ENCODE measurements around the gene AHSP. TPM values are rescaled to one million over a fixed set of nuclear protein-coding genes. Genes with fewer than 3 reads are reported as not detected.

Gene AHSP
- total and polyA plus RNA-seq, 2 of the 4 experiments (the other 2 are of a cell fraction): not detected

DNA sequence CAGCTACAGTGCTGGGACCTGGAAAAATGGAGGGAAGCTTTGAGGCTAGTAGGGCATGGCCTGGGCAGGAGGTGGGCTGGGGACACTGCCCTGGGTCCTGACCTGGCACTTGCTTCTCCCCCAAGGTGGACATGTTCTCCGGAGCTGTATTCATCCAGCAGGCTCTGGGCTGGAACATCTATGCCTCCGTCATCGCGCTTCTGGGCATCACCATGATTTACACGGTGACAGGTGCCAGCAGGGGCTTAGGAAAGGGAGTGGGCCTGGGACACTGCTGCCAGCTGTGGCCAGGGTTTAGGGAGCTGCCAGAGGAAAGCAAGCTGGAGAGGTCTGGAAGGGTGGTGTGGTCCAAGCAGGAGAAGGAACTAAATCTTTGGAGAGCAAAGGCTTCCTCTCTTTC is 41.7 kb upstream of the AHSP start:
- WGBS, 2 experiments (ENCODE audit: extremely low coverage in 2 of 2, insufficient read length in 1 of 2): no CpG with 5 or more reads among the region's 5 CpGs
- H2BK120ac ChIP-seq (ENCODE audit: low read depth, low read length): no peak overlapping the region
- H4K20me1 ChIP-seq (ENCODE audit: insufficient read depth, low read length): peaks cover 3% of the 10 kb centered on the region; the same call in 1 of the 2 replicates
- H3K9ac ChIP-seq (ENCODE audit: low read depth, low read length): no peak overlapping the region
- intact Hi-C loops (cut with micrococcal nuclease) (no loop called here), dilution Hi-C loops (cut with HindIII; ENCODE audit: low sequenced_read_pairs, unreplicated experiment) (no loop called here), in situ Hi-C loops (cut with MboI; ENCODE audit: low sequenced_read_pairs) (no loop called here)
- DNase-seq: no peak
- H3K18ac ChIP-seq (ENCODE audit: low read depth, low read length): no peak overlapping the region
- no peaks in the 10 kb centered on the region for H3K9me3 ChIP-seq (ENCODE audit: control insufficient read depth, insufficient read depth, low read length)
- H3K14ac ChIP-seq (replicated peaks; ENCODE audit: low read depth, low read length): no peak overlapping the region
- no peak overlapping the region for H2BK20ac ChIP-seq (ENCODE audit: low read depth, low read length)
- H2BK5ac ChIP-seq (ENCODE audit: low read depth, low read length, poor library complexity, severe bottlenecking): no peak overlapping the region
- BruUV-seq (replicated peaks): no TSS peak
- no peak overlapping the region for H4K8ac ChIP-seq (ENCODE audit: low read depth in 2 of 2, low read length in 2 of 2)
- no peaks in the 10 kb centered on the region for H3K79me1 ChIP-seq (ENCODE audit: low read depth in 1 of 2, low read length in 2 of 2)
- H2AFZ ChIP-seq (replicated peaks; ENCODE audit: low read length, poor library complexity): no peak overlapping the region
- ATAC-seq (ENCODE audit: low read depth): no peak
- H3K23ac ChIP-seq (ENCODE audit: low read depth, low read length): no peak overlapping the region
- POLR2A ChIA-PET (ENCODE audit: unreplicated experiment): no interaction called here
- no peaks in the 10 kb centered on the region; the same call in 1 of the 2 replicates for H3K9me1 ChIP-seq (ENCODE audit: insufficient read depth, low read length)
- no peak overlapping the region for H2AK5ac ChIP-seq (ENCODE audit: low read depth, low read length)
- no peak for TF ChIP-seq POLR2A (IDR thresholded peaks at IDR 0.05; ENCODE audit: low read depth, low read length)
- TF ChIP-seq FOS (IDR thresholded peaks at IDR 0.05; ENCODE audit: low read depth, low read length): no peak
- TF ChIP-seq, protein P1, sequence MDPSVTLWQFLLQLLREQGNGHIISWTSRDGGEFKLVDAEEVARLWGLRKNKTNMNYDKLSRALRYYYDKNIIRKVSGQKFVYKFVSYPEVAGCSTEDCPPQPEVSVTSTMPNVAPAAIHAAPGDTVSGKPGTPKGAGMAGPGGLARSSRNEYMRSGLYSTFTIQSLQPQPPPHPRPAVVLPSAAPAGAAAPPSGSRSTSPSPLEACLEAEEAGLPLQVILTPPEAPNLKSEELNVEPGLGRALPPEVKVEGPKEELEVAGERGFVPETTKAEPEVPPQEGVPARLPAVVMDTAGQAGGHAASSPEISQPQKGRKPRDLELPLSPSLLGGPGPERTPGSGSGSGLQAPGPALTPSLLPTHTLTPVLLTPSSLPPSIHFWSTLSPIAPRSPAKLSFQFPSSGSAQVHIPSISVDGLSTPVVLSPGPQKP (IDR thresholded peaks at IDR 0.05; ENCODE audit: borderline replicate concordance, low read depth, low read length): no peak
- TF ChIP-seq RCOR1 (IDR thresholded peaks at IDR 0.05; ENCODE audit: insufficient replicate concordance, low read length): no peak
- no peak for TF ChIP-seq BHLHE40 (IDR thresholded peaks at IDR 0.05; ENCODE audit: low read depth, low read length)
- TF ChIP-seq MAZ (IDR thresholded peaks at IDR 0.05; ENCODE audit: borderline replicate concordance, low read depth, low read length): no peak
- TF ChIP-seq CHD1 (IDR thresholded peaks at IDR 0.05; ENCODE audit: low read depth, low read length): no peak
- TF ChIP-seq, protein P2, sequence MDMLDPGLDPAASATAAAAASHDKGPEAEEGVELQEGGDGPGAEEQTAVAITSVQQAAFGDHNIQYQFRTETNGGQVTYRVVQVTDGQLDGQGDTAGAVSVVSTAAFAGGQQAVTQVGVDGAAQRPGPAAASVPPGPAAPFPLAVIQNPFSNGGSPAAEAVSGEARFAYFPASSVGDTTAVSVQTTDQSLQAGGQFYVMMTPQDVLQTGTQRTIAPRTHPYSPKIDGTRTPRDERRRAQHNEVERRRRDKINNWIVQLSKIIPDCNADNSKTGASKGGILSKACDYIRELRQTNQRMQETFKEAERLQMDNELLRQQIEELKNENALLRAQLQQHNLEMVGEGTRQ (IDR thresholded peaks at IDR 0.05; ENCODE audit: low read depth, low read length): no peak
- TF ChIP-seq CEBPB (IDR thresholded peaks at IDR 0.05; ENCODE audit: low read depth, low read length): no peak
- TF ChIP-seq SMC3 (IDR thresholded peaks at IDR 0.05; ENCODE audit: low read depth, low read length): no peak
- no peak for TF ChIP-seq MXI1 (IDR thresholded peaks at IDR 0.05; ENCODE audit: borderline replicate concordance, low read depth, low read length)
- no peak for TF ChIP-seq RFX5 (IDR thresholded peaks at IDR 0.05; ENCODE audit: low read depth, low read length)
- TF ChIP-seq NFE2L2 (IDR thresholded peaks at IDR 0.05; ENCODE audit: low read depth, low read length): no peak
- H4K91ac ChIP-seq (ENCODE audit: insufficient read depth, low read depth, low read length): no peak overlapping the region
- no peak overlapping the region for H2AK9ac ChIP-seq (replicated peaks; ENCODE audit: low read depth, low read length, poor library complexity)
- H3K27me3 ChIP-seq (ENCODE audit: control insufficient read depth, insufficient read depth, low read length): peaks cover 7% of the 10 kb centered on the region; the same call in 1 of the 2 replicates
- H3K4me1 ChIP-seq (ENCODE audit: control insufficient read depth, insufficient read depth, low read length): peaks cover 6% of the 10 kb centered on the region; the same call in 1 of the 2 replicates
- peaks cover 11% of the 10 kb centered on the region; the same call in 1 of the 2 replicates for H3K36me3 ChIP-seq (ENCODE audit: control insufficient read depth, insufficient read depth, low read length)
- H3K4me3 ChIP-seq (ENCODE audit: insufficient read depth, low read depth, low read length): no peak overlapping the region
- H3K4ac ChIP-seq (ENCODE audit: low read depth, low read length): no peak overlapping the region
- H3K56ac ChIP-seq (ENCODE audit: extremely low read depth, insufficient read depth, low read length): no peak overlapping the region
- no peak overlapping the region for H3K27ac ChIP-seq (ENCODE audit: insufficient read depth, low read length)
- H2BK15ac ChIP-seq (ENCODE audit: low read depth, low read length): no peak overlapping the region
- no peak overlapping the region for H3K4me2 ChIP-seq (ENCODE audit: low read depth, low read length)
- CTCF ChIA-PET: no interaction called here
- no peak overlapping the region for H4K5ac ChIP-seq (ENCODE audit: low read depth, low read length)
